Stimulated activated CD4-positive, alpha-beta T cell treated with anti-CD3 and anti-CD28 coated beads, Interleukin-4, amount 100 ng/mL, for 24 hours (primary cell): ENCODE measurements around the gene GALNT1.

Experiments
- DNase-seq: peaks from one replicate; pipeline ENCODE4 v3.0.0-alpha.2; 2020

GALNT1 gene

DNA sequence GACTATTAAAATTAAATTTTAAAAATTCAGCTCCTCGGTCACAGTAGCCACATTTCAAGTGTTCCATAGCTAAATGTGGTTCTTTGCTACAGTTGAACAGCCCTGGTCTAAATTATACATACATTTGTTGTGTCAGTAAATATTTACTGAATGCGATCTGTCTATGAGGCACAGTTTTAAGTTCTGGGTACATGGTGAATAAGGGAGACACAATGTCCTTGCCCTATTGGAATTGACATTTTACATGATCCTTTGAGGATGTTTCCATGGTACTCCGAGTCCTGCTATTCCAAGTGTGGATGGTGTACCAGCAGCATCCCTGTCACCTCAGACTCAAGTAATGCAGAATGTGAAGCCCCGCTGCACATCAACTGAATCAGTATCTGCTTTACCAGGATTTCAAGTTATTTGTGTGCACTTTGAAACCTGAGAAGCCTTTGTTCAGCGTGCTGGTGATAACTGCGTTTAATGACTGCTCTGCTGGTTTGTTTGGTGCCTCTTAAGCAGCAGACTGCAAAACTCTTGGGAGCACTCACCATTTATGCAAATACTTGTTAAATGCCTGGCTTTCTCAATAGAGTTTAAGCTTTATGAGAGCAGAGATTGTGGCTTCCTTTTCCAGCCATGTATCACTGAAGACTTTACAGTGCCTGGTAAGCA, 1.5 kb downstream of the GALNT1 start:
- no peak for DNase-seq

DNA sequence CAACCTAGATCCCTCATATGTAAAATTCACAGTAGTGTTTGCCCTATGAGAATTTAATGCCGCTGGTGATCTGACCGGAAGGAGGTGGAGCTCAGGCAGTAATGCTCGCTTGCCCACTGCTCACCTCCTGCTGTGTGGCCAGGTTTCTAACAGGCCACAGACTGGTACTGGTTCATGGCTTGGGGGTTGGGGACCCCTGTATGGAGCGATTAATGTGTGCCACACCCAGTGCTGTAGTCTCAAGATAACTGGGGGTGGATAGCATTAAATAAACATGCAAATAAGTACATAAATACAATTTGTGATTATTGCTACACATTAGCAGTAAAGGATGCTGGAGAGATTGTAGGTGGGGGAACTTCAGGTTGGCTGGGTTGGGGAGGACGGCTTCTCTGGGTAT, 3.2 kb downstream of the GALNT1 start:
- DNase-seq = no peak

DNA sequence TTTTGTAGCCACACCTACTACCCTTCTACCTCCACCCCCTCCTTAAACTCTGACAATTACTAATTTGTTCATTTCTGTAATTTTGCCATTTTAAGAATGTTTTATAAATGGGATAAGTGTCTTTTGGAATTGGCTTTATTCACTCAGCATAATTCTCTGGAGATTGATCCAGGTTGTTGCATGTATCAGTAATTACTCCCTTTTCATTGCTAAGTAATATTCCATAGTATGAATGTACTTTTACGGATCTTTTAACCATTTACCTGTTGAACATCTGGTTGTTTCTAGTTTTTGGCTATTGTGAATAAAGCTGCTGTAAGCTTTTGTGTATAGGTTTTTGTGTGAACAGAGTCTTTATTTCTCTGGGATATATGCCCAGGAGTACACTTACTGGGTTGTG, 4.1 kb downstream of the GALNT1 start:
- DNase-seq = no peak

DNA sequence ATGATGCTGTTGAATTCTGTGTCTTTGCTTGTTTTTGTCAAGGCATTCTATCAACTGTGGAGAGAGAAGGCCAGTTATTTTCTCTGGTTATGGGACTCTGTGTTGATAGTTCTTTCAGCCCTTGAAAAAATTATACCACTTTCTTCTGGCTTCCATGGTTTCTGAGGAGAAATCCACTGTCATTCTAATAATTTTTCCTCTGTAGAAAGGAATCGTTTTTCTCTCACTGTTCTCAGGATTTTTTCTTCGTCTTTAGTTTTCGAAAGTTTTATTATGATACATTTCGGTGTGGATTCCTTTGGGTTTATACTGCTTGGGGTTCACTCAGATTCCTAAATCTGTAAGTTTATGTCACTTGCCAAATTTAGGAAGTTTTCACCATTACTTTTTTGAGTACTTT, 6.6 kb downstream of the GALNT1 start:
- DNase-seq = no peak

DNA sequence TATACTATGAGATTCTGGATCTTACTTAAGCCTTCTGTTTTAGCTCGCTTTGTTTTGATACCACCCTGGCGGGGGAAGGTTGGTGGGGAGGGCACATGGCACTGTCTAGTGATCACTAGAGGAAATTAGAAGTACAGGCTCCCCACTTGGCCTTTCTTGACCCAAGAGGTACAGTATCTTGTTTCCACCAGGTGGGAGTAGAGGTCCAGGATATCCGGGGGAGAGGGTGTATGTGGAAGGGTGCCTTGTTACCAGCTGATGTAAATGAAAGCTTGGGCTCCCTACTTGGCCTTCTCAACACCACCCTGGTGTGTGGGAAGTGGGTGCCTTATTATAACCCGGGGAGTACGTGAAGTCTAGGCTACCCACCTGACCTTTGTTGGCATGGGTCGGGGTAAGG, 7.5 kb downstream of the GALNT1 start:
- peak; percentile 23 for DNase-seq

DNA sequence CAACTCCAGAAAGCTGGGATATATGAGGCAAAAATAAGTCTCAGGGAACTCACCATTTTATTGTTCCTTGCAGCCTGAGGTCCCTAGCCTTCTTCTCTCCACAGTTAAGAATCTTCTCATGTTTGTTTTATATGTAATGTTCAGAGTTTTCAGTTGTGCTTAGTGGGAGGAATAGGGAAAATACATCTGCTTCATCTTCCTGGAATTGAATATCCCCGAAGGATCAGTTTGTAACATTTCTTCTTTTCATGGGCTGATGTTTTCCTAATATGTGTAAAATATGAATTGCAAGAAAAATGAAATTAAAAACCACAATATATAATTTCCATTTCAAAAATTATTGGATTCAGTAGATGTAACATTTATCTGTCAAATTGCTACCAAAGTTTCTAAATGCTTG, 8.0 kb downstream of the GALNT1 start:
- no peak for DNase-seq

DNA sequence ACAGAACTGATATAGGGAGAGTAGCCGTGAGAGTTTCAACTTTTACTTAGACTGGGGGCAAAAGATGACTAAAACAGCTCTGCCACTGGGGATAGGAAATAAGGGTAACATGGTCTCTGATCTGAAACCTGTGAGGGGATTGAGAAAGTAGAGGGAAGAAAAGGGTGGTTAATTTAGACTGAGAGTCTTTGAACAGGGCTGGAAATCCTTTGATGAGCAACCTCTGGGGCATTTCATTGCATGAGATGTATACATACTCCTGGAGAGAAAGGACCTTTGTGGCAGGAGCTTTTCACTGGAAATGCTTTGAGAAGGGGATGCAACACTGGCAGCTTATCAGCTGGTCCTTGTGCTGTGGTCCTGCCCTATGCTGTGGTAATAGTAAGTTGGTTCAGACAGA, 9.4 kb downstream of the GALNT1 start:
- DNase-seq = no peak

DNA sequence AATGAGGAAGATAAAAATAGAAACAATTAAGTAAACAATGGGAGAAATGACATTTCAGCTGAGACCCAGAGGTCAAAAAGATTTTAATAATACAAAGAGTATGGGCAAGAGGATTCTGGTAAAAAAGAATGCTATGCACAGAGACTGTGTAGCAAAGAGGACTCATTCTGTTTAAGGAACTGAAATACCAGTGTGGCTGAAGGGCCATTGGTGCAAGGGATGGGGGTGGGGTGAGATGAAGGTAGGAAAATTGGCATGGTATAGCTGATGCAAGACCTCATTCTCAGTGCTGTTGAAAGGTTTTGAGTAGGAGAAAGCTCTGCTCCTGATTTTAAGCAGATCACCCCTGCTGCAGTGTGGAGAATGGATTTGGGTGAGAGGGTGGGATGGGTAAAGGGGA, 10.8 kb downstream of the GALNT1 start:
- no peak for DNase-seq

DNA sequence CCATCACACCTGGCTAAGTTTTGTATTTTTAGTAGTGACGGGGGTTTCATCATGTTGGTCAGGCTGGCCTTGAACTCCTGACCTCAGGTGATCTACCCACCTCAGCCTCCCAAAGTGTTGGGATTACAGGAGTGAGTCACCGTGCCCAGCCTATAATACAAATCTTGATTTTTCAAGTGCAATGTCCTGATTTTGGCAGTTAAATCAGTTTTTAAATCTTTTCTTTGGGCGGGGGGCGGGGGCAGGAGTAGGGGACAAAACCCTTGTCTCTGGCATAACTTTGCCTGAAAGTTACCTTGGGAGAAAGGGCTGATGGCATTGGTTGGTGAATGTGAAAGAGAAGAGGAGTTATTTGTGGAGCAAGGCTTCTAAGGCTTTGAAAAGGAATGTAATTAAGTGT, 12.3 kb downstream of the GALNT1 start:
- DNase-seq = no peak

DNA sequence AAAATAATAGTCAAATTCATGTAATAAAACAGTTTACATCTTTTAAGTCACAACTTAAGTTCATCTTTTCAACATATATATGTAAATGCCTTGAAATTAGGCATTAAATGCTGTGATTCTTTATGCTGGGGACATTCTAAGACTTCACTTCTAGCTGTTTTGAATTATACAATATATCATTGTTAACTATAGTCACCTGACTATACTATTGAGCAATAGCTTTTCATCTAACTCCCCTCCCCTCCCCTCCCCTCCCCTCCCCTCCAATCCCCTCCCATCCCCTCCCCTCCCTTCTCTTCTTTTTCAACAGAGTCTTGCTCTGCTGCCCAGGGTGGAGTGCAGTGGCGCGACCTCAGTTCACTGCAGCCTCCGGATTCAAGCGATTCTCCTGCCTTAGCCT, 16.2 kb downstream of the GALNT1 start:
- DNase-seq = no peak

DNA sequence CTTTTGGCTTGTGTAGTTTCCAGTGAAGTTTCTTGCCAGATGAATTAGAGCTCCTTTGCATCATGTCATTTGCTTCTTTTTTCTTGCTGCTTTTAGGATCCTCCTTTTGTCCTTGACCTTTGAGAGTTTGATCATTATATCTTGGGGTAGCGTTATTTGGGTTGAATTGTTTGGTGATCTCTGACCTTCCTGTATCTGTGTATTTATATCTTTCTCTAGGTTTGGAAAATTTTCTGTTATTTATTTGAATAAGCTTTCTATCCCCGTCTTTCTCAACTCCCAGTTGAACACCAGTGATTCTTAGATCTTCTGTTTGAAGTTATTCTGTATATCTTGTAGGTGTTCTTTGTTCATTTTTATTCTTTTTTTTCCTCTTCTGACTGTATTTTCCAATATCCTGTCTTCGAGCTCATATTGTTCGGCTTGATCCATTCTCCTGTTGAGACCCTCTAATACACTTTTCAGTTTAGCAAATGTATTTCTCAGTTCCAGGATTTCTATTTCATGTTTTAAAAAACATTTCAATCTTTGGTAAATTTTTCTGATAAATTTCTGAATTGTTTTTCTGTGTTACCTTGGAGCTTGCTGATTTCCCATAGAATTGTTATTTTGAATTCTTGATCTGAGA, 20.8 kb downstream of the GALNT1 start:
- no peak for DNase-seq

DNA sequence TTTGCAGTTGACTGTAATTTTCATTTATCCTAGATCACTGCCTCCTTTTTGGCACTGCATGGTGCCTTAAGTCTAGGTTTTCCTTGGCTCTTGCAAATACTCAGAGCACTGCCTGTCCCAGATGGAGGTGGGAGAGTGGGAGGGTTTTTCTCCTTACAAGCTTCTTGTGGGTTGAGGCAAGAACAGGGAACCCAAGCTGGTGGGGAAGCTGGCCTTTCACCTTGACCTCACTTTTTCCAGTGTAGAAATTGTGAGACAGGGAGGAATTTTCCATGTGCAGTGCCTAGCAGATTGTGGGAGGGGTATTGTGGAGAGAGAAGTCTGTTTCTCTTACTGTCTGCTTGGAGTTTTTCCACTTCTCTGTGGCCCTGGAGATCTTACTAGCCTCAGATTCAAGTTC, 21.5 kb downstream of the GALNT1 start:
- DNase-seq = no peak

DNA sequence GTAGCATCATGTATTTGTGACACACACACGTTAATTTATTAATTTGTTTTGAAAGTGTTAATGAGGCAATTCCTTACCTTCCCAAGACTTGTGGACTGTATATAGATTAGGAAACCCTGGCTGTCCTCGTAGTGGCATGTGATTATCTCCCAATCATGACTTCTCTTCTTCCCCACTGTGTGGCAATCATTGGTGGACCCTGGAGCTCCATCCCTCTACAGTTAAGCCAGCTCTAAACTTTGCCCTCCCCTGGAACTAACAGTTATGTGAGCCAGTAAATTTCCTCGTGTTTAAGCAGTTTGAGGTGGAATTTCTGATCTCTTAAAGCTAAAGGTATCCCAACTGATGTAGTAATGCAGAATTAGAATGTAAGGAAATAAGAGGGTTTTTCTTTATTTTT, 22.0 kb downstream of the GALNT1 start:
- DNase-seq = no peak

DNA sequence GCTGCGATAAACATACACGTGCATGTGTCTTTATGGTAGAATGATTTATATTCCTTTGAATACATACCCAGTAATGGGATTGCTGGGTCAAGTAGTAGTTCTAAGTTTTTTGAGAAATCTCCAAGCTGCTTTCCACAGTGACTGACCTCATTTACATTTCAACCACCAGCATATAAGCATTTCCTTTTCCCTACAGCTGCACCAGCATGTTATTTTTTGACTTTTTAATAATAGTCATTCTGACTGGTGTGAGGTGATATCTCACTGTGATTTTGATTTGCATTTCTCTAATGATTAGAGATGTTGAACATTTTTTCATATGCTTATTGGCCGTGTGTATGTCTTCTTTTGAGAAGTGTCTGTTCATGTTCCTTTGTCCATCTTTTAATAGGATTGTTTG, 22.8 kb downstream of the GALNT1 start:
- DNase-seq = no peak

DNA sequence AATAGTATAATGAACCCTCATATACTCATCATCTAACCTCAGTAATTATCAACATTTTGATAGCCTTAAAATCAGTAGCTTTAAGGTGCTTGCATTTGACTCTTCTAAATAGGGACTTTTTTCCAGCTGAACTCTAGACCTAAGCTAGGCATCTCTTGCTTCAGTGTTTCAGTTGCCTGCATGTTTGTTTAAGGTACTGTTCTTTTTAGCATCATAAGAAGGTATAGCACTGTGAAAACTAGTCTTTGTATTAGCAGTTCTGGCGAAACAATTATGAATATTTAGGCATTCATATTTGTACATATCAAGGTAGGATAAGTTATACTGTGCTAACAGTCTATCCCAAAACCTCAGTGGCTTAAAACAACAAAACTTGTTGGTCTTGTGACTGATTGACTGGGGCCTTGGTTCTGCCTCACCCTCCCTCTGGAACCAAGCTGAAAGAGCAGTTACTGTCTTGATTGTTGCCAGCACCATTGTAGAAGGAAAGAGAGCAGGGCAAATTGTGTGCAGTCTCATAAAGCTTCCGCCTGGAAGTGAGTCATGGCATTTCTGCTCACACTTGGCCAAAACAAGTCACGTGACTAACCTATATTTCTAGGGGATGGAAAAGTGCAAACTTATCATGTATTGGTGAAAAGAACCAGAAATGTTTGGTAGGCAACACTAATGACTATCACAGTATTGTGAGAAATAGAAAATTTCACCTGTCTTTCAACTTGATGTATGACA, 24.3 kb downstream of the GALNT1 start:
- DNase-seq = no peak

DNA sequence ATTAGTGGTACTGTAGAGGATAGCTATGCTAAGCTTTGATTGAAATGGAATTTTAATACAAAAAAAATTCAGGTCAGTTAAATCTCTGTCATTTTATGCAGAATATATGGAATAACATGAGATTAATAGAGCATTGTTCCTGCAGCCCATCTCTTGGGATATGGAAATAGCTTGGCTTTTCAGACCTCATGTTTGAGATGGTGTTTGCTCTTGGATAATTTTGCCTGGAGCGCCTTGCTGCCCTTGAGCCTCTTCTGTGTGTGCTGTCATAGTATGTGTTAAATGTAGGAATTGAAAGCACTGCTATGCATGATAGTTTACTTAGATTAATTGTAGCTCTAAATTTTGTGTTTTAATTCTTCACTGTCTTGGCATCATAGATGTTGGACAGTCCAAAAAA, 27.7 kb downstream of the GALNT1 start:
- no peak for DNase-seq

DNA sequence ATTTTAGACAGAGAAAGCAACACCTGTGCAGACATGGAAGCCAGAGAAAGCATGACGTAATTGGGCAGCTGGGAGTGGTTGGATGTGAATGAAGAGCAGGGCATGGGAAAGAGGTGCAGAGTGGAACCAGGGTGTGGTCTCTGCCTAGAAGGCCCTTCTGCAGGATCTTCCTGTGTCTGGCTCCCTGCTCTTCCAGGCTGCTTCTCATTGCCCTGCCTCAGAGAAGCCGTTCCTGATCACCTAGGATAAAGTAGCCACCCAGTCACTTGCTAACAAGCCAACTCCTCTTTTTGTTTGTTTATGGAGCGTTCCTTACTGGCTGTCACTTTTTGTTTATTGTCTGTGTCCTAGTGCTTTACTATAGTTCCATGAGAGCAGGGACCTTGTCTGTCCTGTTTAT, 28.5 kb downstream of the GALNT1 start:
- no peak for DNase-seq

DNA sequence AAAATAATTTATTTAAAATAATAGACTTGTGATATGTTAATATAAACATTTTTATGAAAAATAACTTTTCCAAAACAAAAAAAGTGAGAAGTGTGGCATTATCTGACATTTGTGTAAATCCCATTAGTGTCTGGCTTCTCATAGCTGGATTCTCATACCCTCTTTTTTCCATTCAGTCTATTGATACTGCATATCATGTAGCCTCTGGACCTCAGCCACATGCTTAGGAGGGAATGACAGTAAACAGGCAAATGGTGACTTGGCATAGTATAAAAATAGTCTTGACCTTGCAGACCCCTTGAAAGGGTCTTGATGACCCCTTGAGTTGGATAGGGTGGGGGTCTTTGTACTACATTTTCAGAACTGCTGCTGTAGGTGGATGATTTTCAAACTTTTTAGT, 29.2 kb downstream of the GALNT1 start:
- no peak for DNase-seq

DNA sequence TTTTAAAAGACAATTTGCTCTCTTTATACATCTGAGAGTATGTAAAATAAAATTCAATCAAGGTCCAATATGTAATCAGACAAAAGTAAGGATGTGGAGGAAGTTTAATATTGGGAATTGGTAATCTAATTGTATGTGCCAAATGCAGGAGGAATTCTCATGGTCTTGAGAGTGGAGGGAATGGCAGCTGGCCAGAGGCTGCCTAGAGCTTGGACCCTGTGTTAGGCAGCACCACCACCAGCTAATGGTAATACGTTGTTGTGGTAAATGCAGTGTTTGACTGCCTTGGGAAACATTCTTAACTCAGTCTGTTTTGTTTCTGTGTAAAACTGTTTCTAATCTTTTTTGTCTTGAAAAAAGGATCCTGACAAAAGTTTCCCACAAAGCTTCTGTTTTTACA, 30.0 kb downstream of the GALNT1 start:
- no peak for DNase-seq

DNA sequence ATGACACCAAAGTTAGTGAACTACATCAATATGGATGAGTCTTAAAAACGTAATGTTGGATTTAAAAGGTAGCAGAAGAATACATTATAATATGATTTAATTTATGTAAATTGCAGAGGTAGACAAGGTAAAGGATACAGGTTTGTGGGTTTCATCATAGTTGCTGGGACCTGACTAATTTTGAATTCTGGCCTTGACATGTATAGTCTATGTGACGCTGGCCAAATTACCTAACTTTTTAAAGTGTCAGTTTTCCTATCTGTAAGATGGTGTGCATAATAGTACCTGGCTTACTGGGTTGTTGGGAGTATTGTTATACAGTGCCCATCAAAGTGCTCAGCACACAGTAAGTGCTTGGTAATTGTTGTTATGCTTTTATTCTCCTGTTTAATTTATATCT, 34.5 kb downstream of the GALNT1 start:
- no peak for DNase-seq

DNA sequence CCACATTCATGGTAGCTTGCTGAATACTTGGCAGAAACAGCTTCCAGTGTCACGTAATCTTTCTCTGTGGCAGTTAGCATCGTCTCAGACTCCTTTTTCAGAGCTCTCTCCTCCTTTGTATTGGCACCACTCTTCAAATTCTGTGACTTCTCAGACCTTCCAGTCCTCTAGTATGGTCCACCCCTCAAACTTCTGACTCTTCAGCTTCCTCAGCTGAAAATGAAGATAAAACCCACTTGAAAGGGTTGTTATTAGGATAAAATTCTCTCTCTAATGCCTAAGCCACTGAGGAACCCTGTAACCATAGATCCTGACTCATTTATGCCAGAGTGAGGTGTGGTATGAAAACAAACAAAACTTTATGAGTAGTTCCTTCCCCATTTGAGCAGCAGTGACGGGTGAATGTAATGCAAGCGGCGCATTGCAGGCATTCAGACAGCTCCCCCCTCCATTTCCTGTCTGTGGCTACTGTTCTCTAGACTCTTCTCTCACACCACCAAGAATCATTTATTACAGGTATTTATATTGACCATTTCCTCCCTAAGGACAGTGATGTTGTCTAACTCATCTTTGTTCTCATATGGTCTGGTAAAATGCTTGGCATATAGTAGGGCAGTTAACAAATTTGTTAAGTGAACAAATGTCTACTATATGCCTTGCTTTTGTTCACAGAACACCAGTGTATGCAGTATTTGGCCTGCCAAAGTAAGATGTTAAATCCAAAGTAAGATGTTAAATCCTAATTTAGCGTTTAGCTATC, 35.3 kb downstream of the GALNT1 start:
- DNase-seq = peak; percentile 73

DNA sequence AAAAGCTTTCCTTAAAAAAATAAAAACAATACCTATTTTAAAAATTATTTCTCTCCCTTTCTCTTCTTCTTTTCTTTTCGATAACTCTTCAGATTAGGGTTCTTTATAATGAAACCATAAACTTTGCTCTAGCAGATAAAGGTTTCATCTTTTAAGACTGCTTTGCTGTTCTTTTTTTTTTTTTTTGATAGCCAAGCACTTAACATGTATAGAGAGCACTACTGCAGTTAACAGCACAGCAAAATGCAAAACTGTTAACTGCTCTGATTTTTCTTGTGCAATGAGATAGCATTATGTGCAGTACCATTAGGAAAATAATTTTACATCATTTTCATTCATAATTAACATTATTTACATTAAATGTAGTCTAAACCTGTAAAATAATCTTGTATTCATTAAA, 36.3 kb downstream of the GALNT1 start:
- DNase-seq = no peak

DNA sequence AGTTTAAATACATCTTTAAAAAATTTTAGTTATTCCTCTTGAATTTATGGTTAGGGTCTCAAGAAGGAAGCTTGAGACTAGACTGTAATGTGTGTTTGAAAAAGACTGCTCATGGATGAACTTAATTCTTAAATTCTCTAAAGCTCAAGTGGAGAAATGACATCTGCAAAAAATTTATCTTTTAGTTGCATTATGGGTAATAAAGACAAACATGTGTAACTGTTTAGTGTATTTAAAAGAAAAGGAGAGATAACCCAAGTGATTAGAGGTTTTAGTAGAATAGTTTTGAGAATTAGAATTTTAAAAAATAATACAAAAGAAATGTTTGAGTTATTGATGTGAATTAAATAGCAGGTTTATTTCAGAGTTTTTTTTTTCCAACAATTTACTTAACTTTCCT, 36.7 kb downstream of the GALNT1 start:
- DNase-seq = no peak

DNA sequence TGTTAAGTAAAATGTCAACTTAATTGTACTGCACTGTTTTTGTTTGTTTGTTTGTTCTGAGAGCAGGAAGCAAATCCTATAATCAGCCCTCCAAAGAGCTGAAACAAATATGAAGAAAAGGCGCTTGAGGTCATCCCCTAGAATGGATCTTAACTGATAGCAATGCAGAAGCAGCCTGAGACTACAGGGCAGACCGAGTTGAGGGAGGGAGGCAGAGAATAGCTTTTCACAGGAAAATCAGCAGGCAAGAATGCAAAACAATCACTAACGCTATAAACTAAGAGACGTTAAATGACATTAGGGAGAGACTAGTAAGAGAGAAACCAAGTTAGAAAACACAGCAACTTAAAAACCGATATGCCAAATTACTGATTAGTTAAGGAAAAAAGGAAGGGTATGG, 37.2 kb downstream of the GALNT1 start:
- DNase-seq = no peak
